WTC11 (cell line): Measurements from ENCODE around the gene EBPL. TPM values are rescaled to one million over a fixed set of nuclear protein-coding genes. Genes with fewer than 3 reads are reported as not detected.
"Not testable (repeated sequence)": the region's sequence is repeated elsewhere in the genome, so short reads cannot be mapped to it uniquely, and the experiment has no call there.

Experiments used
- ATAC-seq: fragments of 200-7000 bp; cut with Tn5 transposase; 2 replicates; pipeline ENCODE4 v1.10.0; 2021; ENCODE audit warnings: mild to moderate bottlenecking, moderate library complexity
- CTCF ChIA-PET: fragments of 300-600 bp; sonication (Branson Sonifier 250); formaldehyde crosslinking; loops from one replicate; lab custom pipeline; 2021; ENCODE audit warnings: antibody characterized with exemption; lab: Charles Lee
- POLR2A ChIA-PET: fragments of 350-600 bp; sonication (Branson Sonifier 250); formaldehyde crosslinking; loops from one replicate; lab custom pipeline; 2021; ENCODE audit warnings: antibody characterized with exemption; lab: Charles Lee
- DNase-seq: peaks from one replicate; pipeline ENCODE4 v3.0.0; 2021; ENCODE audit warnings: low spot score
- H3K27ac Mint-ChIP-seq: 2 replicates; pipeline ENCODE4 v1.8.0; 2021; ENCODE audit warnings: mixed read lengths
- H3K27me3 Mint-ChIP-seq: 2 replicates; pipeline ENCODE4 v1.8.0; 2021; ENCODE audit warnings: low read depth, mild to moderate bottlenecking, moderate library complexity, mixed read lengths
- H3K36me3 Mint-ChIP-seq: 2 replicates; pipeline ENCODE4 v1.8.0; 2021; ENCODE audit warnings: mixed read lengths
- H3K4me1 Mint-ChIP-seq: 2 replicates; pipeline ENCODE4 v1.8.0; 2022; ENCODE audit warnings: mixed read lengths
- H3K4me3 Mint-ChIP-seq: 2 replicates; pipeline ENCODE4 v1.8.0; 2021; ENCODE audit warnings: mild to moderate bottlenecking, moderate library complexity, mixed read lengths
- H3K9me3 Mint-ChIP-seq: 2 replicates; pipeline ENCODE4 v1.8.0; 2021; ENCODE audit warnings: mixed read lengths
- KAT7 ChIP-seq: sonication (generic); formaldehyde crosslinking; IDR thresholded peaks from 2 replicates; pipeline ENCODE4 v1.8.1; 2023; ENCODE audit warnings: missing genetic modification reagents, mild to moderate bottlenecking, borderline replicate concordance
- NFATC4 ChIP-seq: fragments of 250-450 bp; sonication (Bioruptor Pico); IDR thresholded peaks from 2 replicates; pipeline ENCODE4 v1.9.0; 2021; ENCODE audit warnings: mild to moderate bottlenecking
- NFE2L1 ChIP-seq: sonication (generic); formaldehyde crosslinking; IDR thresholded peaks from 2 replicates; pipeline ENCODE4 v1.8.1; 2023; ENCODE audit warnings: missing genetic modification reagents
- NR2C2 ChIP-seq: sonication (generic); formaldehyde crosslinking; IDR thresholded peaks from 2 replicates; pipeline ENCODE4 v1.8.0; 2022; ENCODE audit warnings: mild to moderate bottlenecking, missing genetic modification reagents
- SOX15 ChIP-seq: fragments of 250-450 bp; sonication (Bioruptor Pico); IDR thresholded peaks from 2 replicates; pipeline ENCODE4 v1.9.0; 2021; ENCODE audit warnings: mild to moderate bottlenecking
- TP53 ChIP-seq: sonication (generic); formaldehyde crosslinking; IDR thresholded peaks from 2 replicates; pipeline ENCODE4 v1.8.1; 2023; ENCODE audit warnings: mild to moderate bottlenecking, missing genetic modification reagents
- ZNF423 ChIP-seq: fragments of 250-450 bp; sonication (Bioruptor Pico); IDR thresholded peaks from 2 replicates; pipeline ENCODE4 v2.1.2; 2022; ENCODE audit warnings: mild to moderate bottlenecking, moderate library complexity
- total RNA-seq: library from RNA; stranded (reverse); gene quantifications from 3 replicates; pipeline ENCODE4 v1.2.3, GENCODE V29; 2021
- TF ChIP-seq, protein P1 (sequence below): sonication (generic); formaldehyde crosslinking; IDR thresholded peaks from 2 replicates; pipeline ENCODE4 v1.8.1; 2022; ENCODE audit warnings: mild to moderate bottlenecking, moderate library complexity, missing genetic modification reagents
- TF ChIP-seq, protein P2 (sequence below): sonication (generic); formaldehyde crosslinking; IDR thresholded peaks from 2 replicates; pipeline ENCODE4 v1.8.0; 2022; ENCODE audit warnings: mild to moderate bottlenecking, missing genetic modification reagents
- TF ChIP-seq, protein P3 (sequence below): sonication (generic); formaldehyde crosslinking; IDR thresholded peaks from 2 replicates; pipeline ENCODE4 v1.8.0; 2022; ENCODE audit warnings: mild to moderate bottlenecking, missing genetic modification reagents
- TF ChIP-seq, protein P4 (sequence below): sonication (generic); formaldehyde crosslinking; IDR thresholded peaks from 2 replicates; pipeline ENCODE4 v1.8.0; 2022; ENCODE audit warnings: mild to moderate bottlenecking, missing genetic modification reagents

The EBPL gene
- total RNA-seq, 1 experiment from 2014 or later: 92.5 TPM

DNA sequence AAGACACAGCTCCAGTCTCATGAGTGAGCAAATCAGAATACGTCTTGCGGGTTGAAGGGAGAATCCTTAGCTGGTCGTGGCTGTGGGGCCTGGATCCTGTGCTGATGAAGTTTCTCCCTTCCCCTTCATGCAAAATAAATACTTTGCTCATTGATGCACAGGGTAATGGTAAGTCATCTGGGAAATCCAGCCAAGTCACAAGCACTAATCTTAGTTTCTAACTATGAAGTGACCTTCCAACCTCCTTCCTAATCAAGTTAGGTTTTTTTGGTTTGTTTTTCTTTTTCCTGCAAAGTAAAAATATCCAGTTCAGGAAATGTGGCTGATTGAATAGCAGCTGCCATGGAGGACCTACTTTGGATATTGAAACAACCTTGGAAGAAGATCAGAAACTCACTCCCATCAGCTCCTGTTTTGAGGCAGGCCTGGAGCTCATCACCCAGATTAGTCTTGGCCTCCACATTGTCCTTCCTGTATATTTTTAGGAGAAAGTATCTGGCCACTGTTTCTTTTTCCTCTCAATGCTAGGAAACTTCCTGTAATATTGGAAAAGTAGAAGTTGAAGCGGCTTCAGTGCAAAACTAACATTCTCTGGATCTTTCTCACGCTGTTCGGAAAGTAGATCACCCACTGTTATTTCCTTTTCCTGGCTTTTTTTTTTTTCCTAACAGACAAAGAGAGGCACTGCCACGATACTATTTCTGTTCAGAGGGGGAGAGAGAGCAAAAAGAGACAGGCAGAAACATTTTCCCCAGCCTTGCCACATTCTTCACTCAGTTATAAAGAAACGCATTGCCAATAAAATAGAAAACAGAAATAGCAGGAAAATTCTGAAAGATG, 75.2 kb downstream of the EBPL start:
- H3K27me3 Mint-ChIP-seq: no peaks in the 10 kb centered on the region
- no peaks in the 10 kb centered on the region for H3K9me3 Mint-ChIP-seq
- TF ChIP-seq, protein P1, sequence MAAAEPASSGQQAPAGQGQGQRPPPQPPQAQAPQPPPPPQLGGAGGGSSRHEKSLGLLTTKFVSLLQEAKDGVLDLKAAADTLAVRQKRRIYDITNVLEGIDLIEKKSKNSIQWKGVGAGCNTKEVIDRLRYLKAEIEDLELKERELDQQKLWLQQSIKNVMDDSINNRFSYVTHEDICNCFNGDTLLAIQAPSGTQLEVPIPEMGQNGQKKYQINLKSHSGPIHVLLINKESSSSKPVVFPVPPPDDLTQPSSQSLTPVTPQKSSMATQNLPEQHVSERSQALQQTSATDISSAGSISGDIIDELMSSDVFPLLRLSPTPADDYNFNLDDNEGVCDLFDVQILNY (CRISPR knock-in tag): no peak
- TF ChIP-seq NFATC4 (CRISPR knock-in tag): no peak
- no peak for TF ChIP-seq NR2C2
- TF ChIP-seq ZNF423 (CRISPR knock-in tag): no peak
- TF ChIP-seq NFE2L1 (CRISPR knock-in tag): no peak
- TF ChIP-seq, protein P2, sequence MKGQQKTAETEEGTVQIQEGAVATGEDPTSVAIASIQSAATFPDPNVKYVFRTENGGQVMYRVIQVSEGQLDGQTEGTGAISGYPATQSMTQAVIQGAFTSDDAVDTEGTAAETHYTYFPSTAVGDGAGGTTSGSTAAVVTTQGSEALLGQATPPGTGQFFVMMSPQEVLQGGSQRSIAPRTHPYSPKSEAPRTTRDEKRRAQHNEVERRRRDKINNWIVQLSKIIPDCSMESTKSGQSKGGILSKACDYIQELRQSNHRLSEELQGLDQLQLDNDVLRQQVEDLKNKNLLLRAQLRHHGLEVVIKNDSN (CRISPR knock-in tag): no peak
- TF ChIP-seq TP53 (CRISPR knock-in tag): no peak
- TF ChIP-seq, protein P3, sequence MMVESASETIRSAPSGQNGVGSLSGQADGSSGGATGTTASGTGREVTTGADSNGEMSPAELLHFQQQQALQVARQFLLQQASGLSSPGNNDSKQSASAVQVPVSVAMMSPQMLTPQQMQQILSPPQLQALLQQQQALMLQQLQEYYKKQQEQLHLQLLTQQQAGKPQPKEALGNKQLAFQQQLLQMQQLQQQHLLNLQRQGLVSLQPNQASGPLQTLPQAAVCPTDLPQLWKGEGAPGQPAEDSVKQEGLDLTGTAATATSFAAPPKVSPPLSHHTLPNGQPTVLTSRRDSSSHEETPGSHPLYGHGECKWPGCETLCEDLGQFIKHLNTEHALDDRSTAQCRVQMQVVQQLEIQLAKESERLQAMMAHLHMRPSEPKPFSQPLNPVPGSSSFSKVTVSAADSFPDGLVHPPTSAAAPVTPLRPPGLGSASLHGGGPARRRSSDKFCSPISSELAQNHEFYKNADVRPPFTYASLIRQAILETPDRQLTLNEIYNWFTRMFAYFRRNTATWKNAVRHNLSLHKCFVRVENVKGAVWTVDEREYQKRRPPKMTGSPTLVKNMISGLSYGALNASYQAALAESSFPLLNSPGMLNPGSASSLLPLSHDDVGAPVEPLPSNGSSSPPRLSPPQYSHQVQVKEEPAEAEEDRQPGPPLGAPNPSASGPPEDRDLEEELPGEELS (CRISPR knock-in tag): no peak
- no peak for TF ChIP-seq KAT7
- TF ChIP-seq, protein P4, sequence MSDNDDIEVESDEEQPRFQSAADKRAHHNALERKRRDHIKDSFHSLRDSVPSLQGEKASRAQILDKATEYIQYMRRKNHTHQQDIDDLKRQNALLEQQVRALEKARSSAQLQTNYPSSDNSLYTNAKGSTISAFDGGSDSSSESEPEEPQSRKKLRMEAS (CRISPR knock-in tag): no peak
- no peak for TF ChIP-seq SOX15 (CRISPR knock-in tag)
- POLR2A ChIA-PET: interaction anchor here (0.7 kb wide), 1 partner anchor 1454 kb away, joined by 4 read pairs; no protein-coding TSS in a partner anchor
- DNase-seq (no peak), ATAC-seq (no peak)
- no peaks in the 10 kb centered on the region for H3K36me3 Mint-ChIP-seq
- no peaks in the 10 kb centered on the region for H3K4me1 Mint-ChIP-seq
- CTCF ChIA-PET: interaction anchor here (0.8 to 1.4 kb wide), 2 partner anchors 9 to 39 kb away, joined by 3 to 4 read pairs; no protein-coding TSS in a partner anchor
- H3K4me3 Mint-ChIP-seq: no peak overlapping the region
- H3K27ac Mint-ChIP-seq: no peak overlapping the region

DNA sequence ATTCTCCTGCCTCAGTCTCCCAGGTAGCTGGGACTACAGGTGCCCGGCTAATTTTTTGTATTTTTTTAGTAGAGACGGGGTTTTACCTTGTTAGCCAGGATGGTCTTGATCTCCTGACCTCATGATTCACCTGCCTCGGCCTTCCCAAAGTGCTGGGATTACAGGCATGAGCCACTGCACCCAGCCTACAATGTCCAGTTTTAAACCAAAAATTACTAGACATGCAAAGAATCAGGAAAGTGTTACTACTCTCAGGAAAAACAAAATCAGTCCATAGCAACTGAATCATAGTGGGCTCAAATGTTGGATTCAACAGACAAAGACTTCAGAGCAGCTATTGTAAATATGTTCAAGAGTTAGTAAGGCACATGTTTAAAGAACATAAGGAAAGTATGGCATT, 79.2 kb downstream of the EBPL start:
- H3K27me3 Mint-ChIP-seq, H3K9me3 Mint-ChIP-seq, POLR2A ChIA-PET, H3K36me3 Mint-ChIP-seq, H3K4me1 Mint-ChIP-seq, H3K27ac Mint-ChIP-seq, CTCF ChIA-PET, DNase-seq, H3K4me3 Mint-ChIP-seq, ATAC-seq: not testable (repeated sequence)

Other genes with a start within 250 kb of the EBPL start
- 3.3 to 4.6 TPM (median 4.2 TPM) in 3 replicates for gene CAB39L, start 247.4 kb downstream of the EBPL start, total RNA-seq
- 5.4 to 5.9 TPM (median 5.9 TPM) in 3 replicates for gene SETDB2, start 247.2 kb downstream of the EBPL start, total RNA-seq
- 9.3 to 11.9 TPM (median 10.8 TPM) in 3 replicates for gene PHF11, start 195.5 kb downstream of the EBPL start, total RNA-seq
- gene RCBTB1, start 105.9 kb downstream of the EBPL start, total RNA-seq: 28.3 to 31.8 TPM (median 31.3 TPM) in 3 replicates
- 0.35 to 0.53 TPM (median 0.41 TPM) in 3 replicates for gene ARL11, start 63.0 kb downstream of the EBPL start, total RNA-seq
- gene KPNA3, start 101.2 kb upstream of the EBPL start, total RNA-seq: 44.2 to 47.6 TPM (median 44.4 TPM) in 3 replicates
- gene SPRYD7, start 244.9 kb upstream of the EBPL start, total RNA-seq: 3.0 to 3.8 TPM (median 3.1 TPM) in 3 replicates